Right forelimb (tissue), 1 donor: ENCODE measurements around the gene GRK1.
"Not testable (repeated sequence)": the region's sequence is repeated elsewhere in the genome, so short reads cannot be mapped to it uniquely, and the experiment has no call there.

Experiments
- DNase-seq: peaks from one replicate; pipeline ENCODE4 v3.0.0-alpha.2; 2018

GRK1 gene

DNA sequence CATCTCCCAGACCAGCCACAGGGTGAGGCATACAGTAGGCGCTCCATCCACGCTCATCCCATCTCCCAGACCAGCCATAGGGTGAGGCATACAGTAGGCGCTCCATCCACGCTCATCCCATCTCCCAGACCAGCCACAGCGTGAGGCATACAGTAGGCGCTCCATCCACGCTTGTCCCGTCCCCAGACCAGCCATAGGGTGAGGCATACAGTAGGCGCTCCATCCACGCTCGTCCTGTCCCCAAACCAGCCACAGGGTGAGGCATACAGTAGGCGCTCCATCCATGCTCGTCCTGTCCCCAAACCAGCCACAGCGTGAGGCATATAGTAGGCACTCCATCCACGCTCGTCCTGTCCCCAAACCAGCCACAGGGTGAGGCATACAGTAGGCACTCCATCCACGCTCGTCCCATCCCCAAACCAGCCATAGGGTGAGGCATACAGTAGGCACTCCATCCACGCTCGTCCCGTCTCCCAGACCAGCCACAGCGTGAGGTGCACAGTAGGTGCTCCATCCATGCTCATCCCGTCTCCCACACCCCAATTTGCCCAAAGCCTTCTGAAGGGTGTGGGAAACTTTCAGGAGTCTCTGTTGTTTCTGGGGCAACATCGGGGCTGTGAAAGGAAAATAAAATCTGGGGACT lies 78.6 kb downstream of the GRK1 start:
- not testable (repeated sequence) for DNase-seq

DNA sequence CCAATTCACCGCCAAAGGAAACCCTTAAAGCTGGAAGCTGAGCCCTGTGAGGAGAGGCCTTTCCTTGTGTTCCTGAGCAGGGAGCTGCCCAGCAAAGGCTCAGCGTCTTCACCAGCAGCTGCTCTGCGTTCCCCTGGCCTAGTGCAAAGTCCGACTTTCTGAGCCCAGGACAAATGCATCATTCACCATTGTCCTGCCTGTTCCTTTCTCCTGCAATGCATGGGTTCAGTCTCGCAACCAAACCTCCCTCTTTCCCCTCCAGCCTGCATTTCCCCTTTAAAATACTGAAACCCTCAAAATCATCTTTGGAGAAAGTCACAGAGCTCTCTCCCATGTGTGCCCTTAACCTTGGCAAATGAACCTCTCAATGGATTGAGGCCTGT lies 79.1 kb downstream of the GRK1 start:
- no peak for DNase-seq

DNA sequence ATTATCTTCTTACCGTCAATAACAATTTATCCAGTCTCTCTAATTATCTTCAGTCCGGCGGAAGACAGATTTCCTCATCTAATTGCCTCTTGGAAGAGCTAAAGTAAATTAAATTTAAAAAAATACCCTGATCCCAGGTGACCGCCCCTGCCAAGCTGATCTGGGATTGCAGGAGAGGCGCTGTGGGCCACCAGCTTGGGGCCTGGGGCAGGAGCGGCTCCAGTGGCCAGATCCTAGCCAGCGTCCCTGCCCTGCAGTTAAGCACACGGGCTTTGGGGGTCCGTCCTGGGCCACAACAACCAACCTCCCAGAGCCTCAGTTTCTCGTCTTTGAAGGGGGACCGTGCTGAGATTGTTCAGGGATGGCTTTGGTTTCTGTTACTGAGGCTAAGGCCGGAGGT lies 79.7 kb downstream of the GRK1 start:
- no peak for DNase-seq

DNA sequence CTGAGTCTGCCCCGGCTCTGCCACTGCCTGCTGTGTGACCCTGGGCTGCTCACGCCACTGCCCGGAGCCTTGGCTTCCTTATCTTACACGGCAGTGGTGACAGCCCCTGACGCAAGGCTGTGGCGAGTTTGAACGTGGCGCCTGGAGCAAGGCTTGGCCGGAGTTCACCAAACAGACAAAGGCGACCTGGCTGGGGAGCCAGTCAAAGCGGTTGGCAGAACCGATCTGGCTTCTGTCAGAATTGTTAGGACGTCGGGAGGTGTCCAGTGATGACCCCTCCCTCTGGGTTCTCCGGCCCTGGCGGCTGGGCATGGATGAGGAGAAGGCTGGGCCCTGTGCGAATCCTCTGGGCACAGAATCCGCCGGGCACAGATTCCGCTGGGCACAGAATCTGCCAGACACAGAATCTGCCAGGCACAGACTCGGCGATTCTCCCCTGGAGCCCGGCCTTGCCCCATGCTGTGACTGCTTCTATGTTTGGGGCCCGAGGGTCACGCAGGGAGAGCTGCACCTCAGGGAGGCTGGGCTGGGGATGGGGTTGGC lies 80.3 kb downstream of the GRK1 start:
- DNase-seq = no peak

DNA sequence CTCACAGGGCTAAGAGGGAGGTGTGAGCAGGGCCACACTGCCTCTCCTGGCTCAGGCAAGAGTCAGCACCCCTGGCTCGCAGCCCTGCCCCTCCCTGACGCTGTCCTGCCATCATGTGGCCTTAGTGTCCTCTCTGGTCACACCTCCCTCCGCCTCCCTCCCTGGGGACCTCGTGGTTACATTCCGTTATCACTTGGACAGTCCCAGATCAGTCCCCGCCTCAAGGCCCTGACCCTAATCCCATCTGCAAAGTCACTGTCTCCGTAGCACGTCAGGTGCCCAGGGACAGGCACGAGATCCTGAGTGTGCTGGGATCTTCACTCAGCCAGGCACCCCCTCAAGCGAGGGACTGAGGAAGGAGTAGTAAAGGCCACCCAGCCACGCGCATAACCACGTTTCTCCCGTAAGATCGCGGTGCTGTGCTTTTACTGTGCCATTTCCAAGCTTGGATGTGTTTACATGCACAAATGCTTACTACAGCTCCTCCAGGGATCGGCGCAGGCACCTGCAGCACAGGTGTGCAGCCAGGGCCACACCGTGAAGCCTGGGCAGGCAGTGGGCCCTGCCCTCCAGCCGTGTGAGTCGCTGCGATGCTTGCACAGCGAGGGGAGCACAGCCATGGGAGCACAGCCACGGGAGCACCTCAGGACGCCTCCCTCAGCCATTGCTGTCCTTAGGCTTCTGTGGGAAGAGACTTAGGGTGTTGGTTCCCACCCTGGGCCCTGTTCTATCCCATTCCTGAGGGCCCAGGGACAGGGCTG lies 81.3 kb downstream of the GRK1 start:
- DNase-seq = no peak

DNA sequence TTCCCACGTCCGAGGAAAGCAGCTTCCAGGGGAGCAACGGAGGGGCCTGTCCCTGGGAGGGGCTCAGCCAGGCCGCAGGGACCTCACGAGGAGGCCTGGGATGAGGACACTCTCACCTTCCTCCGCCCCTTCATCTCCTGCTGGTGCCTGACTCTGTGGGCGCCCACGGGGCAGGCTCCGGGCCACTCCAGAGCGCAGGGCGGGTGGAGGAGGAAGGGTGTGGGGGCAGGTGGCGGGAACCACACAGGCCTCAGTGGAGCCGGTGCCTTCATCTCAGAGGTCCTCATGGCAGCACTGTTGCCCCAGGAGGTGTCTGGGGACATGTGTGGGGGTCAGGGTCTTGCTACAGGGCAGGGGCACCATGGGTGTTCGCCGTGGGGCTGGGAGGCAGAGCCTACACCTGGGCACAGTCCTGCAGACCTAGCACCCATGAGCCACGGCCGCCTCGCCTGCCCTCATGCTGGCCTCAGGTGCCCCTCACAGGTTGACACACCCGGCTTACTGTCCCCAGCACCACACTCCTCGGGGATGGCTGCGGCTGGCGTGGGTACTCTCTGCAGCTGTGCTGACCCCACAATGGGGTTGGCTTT lies 81.9 kb downstream of the GRK1 start:
- no peak for DNase-seq

DNA sequence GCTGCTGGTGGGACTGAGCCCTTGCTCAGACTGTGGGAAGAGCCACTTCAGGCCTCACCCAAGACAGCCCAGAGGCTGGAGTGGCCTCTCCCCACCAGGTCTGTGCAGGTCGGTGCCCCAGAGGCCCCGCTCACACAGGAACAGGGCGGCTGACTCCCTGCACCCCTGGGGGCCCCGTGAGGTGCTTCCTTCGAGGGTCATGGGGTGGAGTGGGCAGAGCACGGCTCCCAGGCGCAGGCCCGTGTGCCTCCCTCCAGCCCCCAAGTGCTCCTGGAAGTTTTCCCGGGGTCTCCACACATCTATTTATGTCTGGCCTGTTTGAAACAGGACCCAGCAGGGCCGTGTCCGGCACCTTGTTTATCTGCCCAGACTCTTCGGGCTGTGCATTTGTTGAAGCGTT lies 82.5 kb downstream of the GRK1 start:
- DNase-seq = no peak

DNA sequence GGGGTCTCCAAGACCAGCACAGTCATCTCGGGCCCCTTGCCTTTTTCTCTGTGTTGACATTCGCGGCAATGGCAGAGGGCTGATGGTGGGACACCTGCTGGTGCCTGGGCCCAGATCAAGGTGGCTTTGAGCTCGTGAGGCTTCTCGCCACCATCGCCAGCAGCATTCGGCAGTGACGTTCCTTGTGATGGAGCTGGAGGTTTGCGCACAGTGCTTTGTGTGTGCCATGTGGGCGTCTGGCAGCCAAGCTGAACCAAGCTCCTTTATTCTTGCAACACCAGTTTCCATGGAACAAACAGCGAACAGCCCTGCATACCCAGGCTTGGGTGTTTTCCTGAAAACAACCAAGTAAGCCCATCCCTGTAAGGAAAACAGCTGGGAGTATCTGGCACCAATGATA lies 82.9 kb downstream of the GRK1 start:
- DNase-seq = no peak

DNA sequence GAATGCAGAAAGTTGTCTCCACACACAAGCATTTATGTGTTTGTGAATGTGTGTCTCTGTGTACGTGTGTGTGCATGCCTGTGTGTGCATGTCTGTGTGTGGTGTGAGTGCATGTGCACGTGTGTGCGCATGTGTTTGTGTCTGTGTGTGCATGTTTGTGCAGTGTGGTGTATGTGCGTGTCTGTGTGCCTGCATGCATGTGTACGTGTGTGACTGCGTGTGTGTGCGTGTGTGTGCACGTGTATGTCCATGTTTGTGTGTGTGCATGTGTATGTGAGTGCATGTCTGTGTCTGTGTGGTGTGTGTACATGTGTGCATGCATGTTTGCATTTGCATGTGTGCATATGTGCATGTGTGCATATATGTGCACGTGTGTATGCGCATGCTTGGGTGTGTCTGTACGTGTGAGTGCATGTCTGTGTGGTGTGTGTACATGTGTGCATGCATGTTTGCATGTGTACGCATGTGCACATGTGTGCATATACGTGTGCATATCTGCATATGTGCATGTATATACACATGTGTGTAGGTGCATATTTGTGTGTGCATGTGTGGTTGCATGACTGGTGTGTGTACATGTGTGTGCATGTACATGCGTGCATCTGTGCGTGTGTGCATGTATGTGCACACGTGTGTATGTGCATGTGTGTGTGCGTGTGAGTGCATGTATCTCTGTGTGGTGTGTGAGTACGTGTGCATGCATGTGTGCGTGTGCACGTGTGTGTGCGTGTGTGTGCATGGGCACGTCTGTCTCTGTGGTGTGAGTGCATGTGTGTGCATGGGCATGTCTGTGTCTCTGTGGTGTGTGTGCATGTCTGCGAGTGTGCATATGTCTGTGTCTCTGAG lies 83.8 kb downstream of the GRK1 start:
- no peak for DNase-seq

DNA sequence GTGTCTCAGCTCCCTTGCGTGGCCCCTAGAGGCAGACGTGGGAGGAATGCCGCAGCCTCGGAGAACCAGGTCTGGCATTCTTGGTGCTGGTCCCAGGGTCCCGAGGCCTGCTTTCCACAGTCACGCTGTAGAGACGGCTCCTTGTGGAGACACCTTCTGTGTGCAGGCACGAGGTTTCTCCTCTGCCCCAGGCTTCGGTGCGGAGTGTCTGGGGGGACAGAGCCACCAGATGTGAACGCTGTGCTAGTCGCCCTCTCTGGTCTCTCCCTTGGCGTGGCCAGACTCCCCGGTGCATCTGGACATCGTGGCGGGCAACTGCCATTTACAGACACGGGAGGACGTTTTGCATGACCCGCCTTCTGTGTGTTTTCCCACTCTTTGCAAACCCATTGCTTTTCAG lies 84.5 kb downstream of the GRK1 start:
- DNase-seq = no peak

DNA sequence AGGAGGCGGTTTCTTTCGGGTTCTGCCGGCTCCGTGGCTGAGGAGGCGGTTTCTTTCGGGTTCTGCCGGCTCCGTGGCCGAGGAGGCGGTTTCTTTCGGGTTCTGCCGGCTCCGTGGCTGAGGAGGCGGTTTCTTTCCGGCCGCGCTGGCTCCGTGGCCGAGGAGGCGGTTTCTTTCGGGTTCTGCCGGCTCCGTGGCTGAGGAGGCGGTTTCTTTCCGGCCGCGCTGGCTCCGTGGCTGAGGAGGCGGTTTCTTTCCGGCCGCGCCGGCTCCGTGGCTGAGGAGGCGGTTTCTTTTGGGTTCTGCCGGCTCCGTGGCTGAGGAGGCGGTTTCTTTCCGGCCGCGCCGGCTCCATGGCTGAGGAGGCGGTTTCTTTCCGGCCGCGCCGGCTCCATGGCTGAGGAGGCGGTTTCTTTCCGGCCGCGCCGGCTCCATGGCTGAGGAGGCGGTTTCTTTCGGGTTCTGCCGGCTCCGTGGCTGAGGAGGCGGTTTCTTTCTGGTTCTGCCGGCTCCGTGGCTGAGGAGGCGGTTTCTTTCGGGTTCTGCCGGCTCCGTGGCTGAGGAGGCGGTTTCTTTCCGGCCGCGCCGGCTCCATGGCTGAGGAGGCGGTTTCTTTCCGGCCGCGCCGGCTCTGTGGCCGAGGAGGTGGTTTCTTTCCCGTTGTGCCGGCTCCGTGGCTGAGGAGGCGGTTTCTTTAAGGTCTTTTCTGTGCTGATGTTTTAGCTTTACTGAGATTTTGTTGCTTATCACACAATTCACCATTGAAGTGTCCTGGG lies 85.4 kb downstream of the GRK1 start:
- not testable (repeated sequence) for DNase-seq

DNA sequence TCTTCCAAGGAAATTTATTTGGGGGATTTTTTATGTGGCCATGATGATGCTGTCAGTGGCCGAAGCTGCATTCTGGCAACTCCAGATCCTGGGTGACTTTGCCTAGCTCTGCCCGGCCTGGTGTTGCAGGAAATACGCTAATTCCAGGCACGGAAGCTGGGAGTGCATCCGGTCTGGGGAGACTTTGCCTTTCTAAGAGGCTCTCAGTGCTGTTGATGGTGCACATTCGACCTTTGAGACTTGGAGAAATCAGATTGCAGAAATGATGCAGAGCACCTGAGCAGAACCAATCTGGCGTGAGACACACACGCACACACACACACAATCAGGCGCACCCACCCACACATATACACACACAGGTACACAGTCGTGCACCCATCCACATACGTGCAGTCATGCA lies 86.2 kb downstream of the GRK1 start:
- no peak for DNase-seq

DNA sequence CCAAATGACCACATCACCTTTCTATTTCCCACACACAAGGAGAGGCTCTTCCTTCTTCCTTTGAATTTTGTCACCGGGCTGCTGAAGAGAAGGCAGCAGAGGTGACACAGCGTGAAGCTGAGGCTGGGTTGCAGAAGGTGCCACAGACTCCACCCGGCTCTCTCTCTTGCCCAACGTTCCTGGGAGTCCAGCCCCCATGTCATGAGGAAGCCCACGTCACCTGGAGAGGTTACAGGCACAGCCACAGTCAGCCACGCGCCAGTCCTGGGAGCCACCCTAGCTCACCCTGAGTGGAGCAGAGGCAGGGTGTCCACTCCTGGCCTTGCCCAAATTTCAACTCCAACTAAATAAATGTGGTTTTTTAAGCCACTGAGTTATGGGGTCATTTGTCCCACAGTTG lies 87.2 kb downstream of the GRK1 start:
- no peak for DNase-seq

DNA sequence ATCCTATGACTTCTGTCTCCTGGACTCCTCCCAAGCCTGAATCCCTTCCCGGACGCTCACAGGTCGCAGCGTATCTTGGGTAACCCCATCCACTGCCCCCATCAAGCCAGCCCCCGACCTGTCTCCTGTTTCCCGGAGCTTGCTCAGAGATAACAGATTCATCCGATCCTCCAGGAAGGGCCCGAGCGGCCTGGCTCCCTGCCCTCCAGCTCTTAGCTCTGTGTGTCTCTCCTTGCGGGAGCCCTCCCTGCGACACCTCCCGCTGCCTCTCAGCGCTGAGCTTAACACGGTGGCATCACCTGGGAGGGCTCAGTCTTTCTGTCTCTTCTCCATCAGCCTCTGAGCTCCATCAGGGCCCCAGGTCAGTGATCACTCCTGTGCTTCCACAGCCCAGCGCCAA lies 87.7 kb downstream of the GRK1 start:
- no peak for DNase-seq

DNA sequence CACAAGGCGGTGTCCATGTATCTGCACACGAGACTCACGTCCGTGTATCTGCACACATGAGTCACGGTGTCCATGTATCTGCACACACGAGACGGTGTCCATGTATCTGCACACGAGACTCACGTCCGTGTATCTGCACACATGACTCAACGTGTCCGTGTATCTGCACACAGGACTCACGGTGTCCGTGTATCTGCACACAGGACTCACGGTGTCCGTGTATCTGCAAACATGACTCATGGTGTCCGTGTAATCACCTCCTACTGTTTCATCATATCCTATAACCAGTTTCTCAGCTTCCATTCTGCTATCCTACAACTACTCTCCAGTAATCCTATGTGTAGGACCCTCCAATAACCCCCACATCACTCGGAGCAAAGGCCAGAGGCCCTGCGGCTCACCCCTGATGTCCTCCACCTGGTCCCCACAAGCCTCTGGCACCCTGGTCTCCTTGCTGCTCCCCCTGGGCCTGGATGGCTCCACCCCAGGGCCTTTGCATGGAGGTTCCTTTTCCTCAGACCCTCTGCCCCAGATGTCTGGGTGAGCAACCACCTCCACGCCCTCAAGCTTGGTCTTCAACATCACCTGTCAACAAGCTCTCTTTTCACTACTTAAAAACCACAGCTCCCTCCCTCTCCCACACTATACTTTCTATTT lies 89.5 kb downstream of the GRK1 start:
- DNase-seq = peak; percentile 31

DNA sequence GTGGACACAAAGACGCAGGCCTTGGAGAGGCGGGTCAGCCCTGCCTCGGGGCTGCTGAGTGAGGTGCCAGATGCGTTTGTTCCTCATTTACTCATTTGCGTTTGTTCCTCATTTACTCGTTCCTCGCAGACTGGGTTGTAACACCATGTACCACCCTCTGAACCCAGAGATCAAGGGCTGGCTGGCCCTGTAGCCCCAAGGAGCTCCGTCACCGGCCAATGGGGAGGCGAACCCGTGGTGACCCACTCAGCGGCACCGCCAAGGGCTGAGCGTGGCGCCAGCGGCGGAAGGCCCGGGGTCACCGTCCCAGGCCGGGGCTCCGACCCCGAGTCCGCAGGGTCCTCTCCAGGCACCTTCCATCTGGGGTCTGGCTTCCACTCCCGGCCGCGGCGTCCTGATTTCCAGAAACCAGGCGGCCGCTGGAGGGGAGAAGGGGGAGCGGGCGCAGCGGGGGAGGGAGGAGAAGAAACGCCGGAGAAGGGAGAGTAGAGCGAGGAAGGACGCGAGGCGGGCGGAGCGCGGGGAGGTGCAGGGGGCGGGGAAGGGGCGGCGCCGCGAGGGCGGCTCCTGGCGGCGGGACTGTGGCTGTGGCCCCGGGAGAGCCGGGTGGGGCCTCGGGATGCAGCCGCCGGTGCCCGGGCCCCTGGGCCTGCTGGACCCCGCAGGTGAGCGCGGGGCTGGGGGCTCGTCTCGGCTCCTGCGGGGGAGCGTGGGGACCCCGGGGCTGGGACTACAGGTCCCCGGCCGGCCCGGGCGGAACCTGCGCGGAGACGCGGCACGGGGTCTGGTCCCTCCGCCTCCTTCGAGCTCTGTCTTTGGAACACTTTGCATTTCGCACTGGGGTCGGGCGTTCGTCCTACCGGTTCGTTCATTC lies 91.9 kb downstream of the GRK1 start, which contains the start of gene TMEM255B:
TSS of gene TMEM255B (plus strand) at position 576 of the 874 bp plus-strand sequence. CDS start at position 620, 44 bp downstream.
- DNase-seq = peak; percentile 88

DNA sequence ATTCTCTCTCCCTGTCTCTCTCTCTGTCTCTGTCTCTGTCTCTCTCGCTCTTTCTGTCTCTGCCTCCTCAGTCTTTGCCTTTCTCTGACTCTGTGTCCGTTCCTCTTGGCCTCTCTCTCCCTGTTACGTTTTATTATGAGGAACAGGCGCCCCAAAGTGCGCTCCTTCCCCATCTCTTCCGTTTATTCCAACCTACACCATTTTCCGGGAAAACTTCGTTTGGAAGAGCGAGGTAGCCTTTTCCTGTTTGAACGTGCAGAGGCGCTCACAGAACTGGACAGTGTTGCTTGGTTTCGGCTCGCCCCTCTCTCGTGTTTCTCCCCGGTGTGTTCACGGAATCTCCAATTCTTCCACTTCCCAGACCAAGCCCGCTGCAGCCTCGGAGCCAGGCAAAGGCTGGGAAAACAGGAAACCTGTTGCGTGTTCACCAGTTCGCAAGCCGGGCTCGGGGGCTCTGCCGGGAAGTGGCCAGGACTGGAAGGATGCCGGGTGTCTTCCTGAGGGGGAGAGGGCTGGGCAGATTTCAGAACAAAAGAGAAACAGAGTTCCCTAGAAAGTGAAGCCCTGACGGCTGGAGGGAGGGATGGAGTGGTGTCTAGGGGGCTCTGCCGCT lies 92.6 kb downstream of the GRK1 start:
- DNase-seq = peak; percentile 48

DNA sequence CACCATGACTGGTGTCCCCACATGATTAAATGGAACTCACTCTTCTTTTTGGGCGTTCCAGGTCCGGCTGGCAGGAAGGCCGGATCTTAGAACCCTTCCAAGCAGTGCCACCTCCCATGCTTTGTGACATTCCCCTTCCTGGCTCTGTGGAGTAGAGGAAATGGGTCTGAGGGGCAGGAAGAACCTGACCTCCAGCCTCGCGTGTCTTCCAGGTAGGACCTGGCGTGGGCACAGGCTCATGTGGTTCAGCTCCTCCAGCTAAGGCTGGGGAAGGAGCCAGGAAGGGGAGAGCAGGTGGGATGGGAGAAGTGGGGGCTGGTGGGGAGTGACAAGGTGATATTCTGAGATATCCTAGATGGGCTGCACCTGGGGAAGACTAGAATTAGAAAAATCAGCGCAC lies 94.1 kb downstream of the GRK1 start:
- DNase-seq = peak; percentile 20

DNA sequence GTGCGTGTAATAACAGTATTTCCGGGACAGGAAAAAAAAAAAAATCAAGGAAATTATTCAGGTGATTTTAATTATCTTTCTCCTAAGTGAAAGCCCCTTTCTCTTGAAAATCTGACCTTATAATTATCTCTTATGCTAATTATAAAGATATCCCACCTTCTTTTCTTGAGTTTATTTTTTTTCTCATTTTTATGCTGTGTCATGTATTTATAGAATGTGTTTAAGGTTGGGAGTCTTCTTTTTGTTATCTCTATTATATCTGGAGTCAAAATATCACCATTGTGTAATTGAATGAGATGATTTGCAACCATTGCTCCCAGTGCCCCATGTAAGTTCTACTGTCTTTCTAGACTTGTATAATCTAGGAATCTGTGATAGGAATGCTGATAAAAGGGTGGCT lies 95.1 kb downstream of the GRK1 start:
- DNase-seq = no peak

DNA sequence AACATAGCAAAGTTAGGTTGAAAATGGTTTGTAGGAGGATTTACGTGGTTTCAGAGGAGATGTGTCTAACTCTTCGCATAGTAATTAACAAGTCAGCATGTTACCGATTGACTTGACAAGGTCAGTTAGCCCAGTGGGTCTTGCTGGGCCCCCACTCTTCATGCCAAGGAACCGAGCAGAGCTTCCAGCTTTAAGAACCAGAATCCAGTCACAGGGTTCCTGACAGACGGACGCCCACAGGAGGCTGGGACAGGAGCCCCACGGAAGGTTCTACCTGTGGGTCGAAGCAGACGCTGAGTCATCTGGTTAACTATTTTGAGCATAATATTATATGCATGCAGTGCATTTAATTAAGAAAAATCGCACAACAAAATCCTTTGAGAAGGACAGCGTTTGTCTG lies 95.5 kb downstream of the GRK1 start:
- no peak for DNase-seq
